ENCODE measurements around the gene SUSD3. TPM values are rescaled to one million over a fixed set of nuclear protein-coding genes. Genes with fewer than 3 reads are reported as not detected.

SUSD3 gene
- total RNA-seq, 1 experiment from 2014 or later, result 2.2 TPM

DNA sequence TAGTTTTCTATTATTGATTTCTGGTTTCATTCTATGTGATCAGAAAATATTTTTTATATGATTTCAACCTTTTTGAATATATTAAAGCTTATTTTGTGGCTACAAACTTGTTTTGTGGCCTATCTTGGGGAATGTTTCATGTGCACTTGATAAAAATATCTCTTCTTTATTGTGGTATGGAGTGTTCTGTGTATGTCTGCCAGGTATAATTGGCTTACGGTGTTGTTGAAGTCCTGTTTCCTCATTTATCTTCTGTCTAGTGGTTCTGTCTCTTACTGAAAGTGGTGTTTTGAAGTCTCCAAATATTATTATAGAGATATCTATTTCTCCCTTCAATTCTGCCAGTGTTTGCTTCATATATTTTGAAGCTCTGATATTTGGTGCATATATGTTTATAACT, 47.1 kb downstream of the SUSD3 start:
- Histone ChIP-seq H3K27me3 (replicated peaks; ENCODE audit: control insufficient read depth, insufficient read depth, low read length) (no peaks in the 10 kb centered on the region), H3K36me3 (ENCODE audit: control insufficient read depth, insufficient read depth, low read length) (no peaks in the 10 kb centered on the region), H3K4me1 (no peaks in the 10 kb centered on the region), H3K4me3 (ENCODE audit: low read depth, low read length) (no peak overlapping the region), H3K9me3 (no peaks in the 10 kb centered on the region)
- H3K9me3 Mint-ChIP-seq (ENCODE audit: unreplicated experiment), result peaks cover 10% of the 10 kb centered on the region
- BruUV-seq (replicated peaks), result no TSS peak
- H3K4me1 Mint-ChIP-seq (ENCODE audit: low read depth, unreplicated experiment), result no peaks in the 10 kb centered on the region
- TF ChIP-seq, protein P1, sequence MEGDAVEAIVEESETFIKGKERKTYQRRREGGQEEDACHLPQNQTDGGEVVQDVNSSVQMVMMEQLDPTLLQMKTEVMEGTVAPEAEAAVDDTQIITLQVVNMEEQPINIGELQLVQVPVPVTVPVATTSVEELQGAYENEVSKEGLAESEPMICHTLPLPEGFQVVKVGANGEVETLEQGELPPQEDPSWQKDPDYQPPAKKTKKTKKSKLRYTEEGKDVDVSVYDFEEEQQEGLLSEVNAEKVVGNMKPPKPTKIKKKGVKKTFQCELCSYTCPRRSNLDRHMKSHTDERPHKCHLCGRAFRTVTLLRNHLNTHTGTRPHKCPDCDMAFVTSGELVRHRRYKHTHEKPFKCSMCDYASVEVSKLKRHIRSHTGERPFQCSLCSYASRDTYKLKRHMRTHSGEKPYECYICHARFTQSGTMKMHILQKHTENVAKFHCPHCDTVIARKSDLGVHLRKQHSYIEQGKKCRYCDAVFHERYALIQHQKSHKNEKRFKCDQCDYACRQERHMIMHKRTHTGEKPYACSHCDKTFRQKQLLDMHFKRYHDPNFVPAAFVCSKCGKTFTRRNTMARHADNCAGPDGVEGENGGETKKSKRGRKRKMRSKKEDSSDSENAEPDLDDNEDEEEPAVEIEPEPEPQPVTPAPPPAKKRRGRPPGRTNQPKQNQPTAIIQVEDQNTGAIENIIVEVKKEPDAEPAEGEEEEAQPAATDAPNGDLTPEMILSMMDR (IDR thresholded peaks at IDR 0.05; ENCODE audit: insufficient read depth in 1 of 2, low read depth in 1 of 2, low read length in 1 of 2, severe bottlenecking in 1 of 2, unreplicated experiment in 1 of 2), result no peak
- no peaks in the 10 kb centered on the region for H3K27me3 Mint-ChIP-seq (ENCODE audit: insufficient read depth, unreplicated experiment)
- intact Hi-C loops (cut with micrococcal nuclease; ENCODE audit: unreplicated experiment), result no loop called here
- no peak for DNase-seq
- POLR2A ChIA-PET, result no interaction called here
- no peaks in the 10 kb centered on the region for H3K36me3 Mint-ChIP-seq (ENCODE audit: insufficient read depth, unreplicated experiment)
- no peak overlapping the region for H3K4me3 Mint-ChIP-seq (ENCODE audit: unreplicated experiment)
- no peak overlapping the region for H3K27ac Mint-ChIP-seq (ENCODE audit: unreplicated experiment)
- CTCF ChIA-PET, result interaction anchor here (0.6 kb wide), 1 partner anchor 10 kb away, joined by 3 read pairs; no protein-coding TSS in a partner anchor

DNA sequence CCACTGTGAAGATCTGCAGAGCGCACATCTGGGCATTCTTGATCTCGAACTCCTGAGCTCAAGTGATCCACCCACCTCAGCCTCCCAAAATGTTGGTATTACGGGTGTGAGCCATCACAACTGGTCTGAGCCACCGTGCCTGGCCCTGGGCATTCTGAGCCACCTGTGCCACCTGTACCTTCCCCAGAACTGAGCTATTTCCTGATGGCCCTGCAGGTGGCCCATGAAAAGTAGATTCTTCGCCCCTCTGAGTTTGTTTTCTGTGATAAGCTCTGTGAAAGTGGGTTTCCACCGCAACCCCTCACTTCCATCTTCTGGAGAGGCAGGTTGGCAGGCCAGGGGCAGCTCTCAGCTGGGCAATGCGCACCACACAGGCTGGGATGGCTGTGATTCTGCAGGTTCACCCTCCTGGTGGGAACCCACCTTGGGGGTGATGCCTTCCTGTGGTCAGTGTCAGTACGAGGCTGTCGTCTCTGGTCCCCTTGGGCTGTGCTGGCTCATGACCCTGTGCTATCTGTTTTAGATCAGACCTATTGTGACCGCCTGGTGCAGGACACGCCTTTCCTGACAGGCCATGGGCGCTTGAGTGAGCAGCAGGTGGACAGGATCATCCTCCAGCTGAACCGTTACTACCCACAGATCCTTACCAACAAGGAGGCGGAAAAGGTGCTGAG, 48.8 kb downstream of the SUSD3 start:
- no peaks in the 10 kb centered on the region for H3K36me3 ChIP-seq (ENCODE audit: control insufficient read depth, insufficient read depth, low read length)
- Mint-ChIP-seq H3K27ac (ENCODE audit: unreplicated experiment) (no peak overlapping the region), H3K36me3 (ENCODE audit: insufficient read depth, unreplicated experiment) (no peaks in the 10 kb centered on the region), H3K4me3 (ENCODE audit: unreplicated experiment) (no peak overlapping the region), H3K4me1 (ENCODE audit: low read depth, unreplicated experiment) (no peaks in the 10 kb centered on the region), H3K27me3 (ENCODE audit: insufficient read depth, unreplicated experiment) (no peaks in the 10 kb centered on the region), H3K9me3 (ENCODE audit: unreplicated experiment) (peaks cover 10% of the 10 kb centered on the region)
- ChIA-PET CTCF (no interaction called here), POLR2A (no interaction called here)
- H3K9me3 ChIP-seq, result no peaks in the 10 kb centered on the region
- H3K27me3 ChIP-seq (replicated peaks; ENCODE audit: control insufficient read depth, insufficient read depth, low read length), result no peaks in the 10 kb centered on the region
- intact Hi-C loops (cut with micrococcal nuclease; ENCODE audit: unreplicated experiment), result no loop called here
- BruUV-seq (replicated peaks), result no TSS peak
- TF ChIP-seq, protein P1 (IDR thresholded peaks at IDR 0.05; ENCODE audit: insufficient read depth in 1 of 2, low read depth in 1 of 2, low read length in 1 of 2, severe bottlenecking in 1 of 2, unreplicated experiment in 1 of 2), result no peak
- H3K4me1 ChIP-seq, result no peaks in the 10 kb centered on the region
- DNase-seq, result no peak
- no peak overlapping the region for H3K4me3 ChIP-seq (ENCODE audit: low read depth, low read length)

DNA sequence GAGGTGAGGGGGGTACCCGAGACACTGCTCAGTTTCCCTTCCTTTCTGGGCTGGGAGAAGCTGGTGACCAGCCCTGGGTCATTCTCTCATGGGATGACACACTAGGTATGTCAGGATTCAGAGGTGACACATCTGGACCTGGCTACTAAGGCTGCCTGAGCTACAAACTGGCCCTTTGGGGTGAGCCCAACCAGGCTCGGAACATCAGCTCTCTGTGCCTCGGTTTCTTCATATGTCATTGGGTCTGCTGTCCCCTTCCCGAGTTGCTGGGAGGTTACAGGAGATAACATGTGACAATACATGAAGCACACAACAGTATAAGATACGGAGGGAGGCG, 49.3 kb downstream of the SUSD3 start:
- CTCF ChIA-PET, result no interaction called here

More for the DNA sequence above, 49.3 kb downstream of the SUSD3 start:
- Histone ChIP-seq H3K36me3 (ENCODE audit: control insufficient read depth, insufficient read depth, low read length) (no peaks in the 10 kb centered on the region), H3K27me3 (replicated peaks; ENCODE audit: control insufficient read depth, insufficient read depth, low read length) (no peaks in the 10 kb centered on the region), H3K4me3 (ENCODE audit: low read depth, low read length) (no peak overlapping the region), H3K4me1 (no peaks in the 10 kb centered on the region), H3K9me3 (no peaks in the 10 kb centered on the region)
- Mint-ChIP-seq H3K27ac (ENCODE audit: unreplicated experiment) (no peak overlapping the region), H3K27me3 (ENCODE audit: insufficient read depth, unreplicated experiment) (no peaks in the 10 kb centered on the region), H3K4me3 (ENCODE audit: unreplicated experiment) (no peak overlapping the region), H3K4me1 (ENCODE audit: low read depth, unreplicated experiment) (no peaks in the 10 kb centered on the region), H3K36me3 (ENCODE audit: insufficient read depth, unreplicated experiment) (no peaks in the 10 kb centered on the region), H3K9me3 (ENCODE audit: unreplicated experiment) (peaks cover 10% of the 10 kb centered on the region)
- no peak for DNase-seq
- POLR2A ChIA-PET, result no interaction called here
- intact Hi-C loops (cut with micrococcal nuclease; ENCODE audit: unreplicated experiment), result no loop called here
- TF ChIP-seq, protein P1 (IDR thresholded peaks at IDR 0.05; ENCODE audit: insufficient read depth in 1 of 2, low read depth in 1 of 2, low read length in 1 of 2, severe bottlenecking in 1 of 2, unreplicated experiment in 1 of 2), result no peak
- BruUV-seq (replicated peaks), result no TSS peak
